MM.1S (cell line): ENCODE data around the gene NFX1.
A peak's percentile ranks its signal among the peaks of the same experiment; 100 is the strongest.

Source experiments
- DNase-seq: peaks from one replicate; pipeline ENCODE4 v3.0.0-alpha.2; 2015
- H2AFZ ChIP-seq: fragments of 300-600 bp; sonication (generic); 2 replicates; pipeline ENCODE4 v1.6.0; 2016; ENCODE audit warnings: antibody characterized with exemption, low read length
- H3F3A ChIP-seq: fragments of 300-600 bp; sonication (generic); 2 replicates; pipeline ENCODE4 v1.6.1; 2016; ENCODE audit warnings: mild to moderate bottlenecking, antibody characterized with exemption, low read length, moderate library complexity, mixed read lengths; ENCODE audit not compliant: insufficient read depth
- H3K27ac ChIP-seq: fragments of 300-600 bp; sonication (generic); 2 replicates; pipeline ENCODE4 v1.5.1; 2016; ENCODE audit warnings: mild to moderate bottlenecking, low read length
- H3K27me3 ChIP-seq: fragments of 300-600 bp; sonication (generic); replicated peaks from 2 replicates; pipeline ENCODE4 v1.6.0; 2016; ENCODE audit warnings: low read length; ENCODE audit not compliant: insufficient read depth
- H3K36me3 ChIP-seq: fragments of 300-600 bp; sonication (generic); replicated peaks from 2 replicates; pipeline ENCODE4 v1.6.1; 2016; ENCODE audit warnings: mild to moderate bottlenecking, low read length, mixed read lengths; ENCODE audit not compliant: insufficient read depth
- H3K4me1 ChIP-seq: fragments of 300-600 bp; sonication (generic); 2 replicates; pipeline ENCODE4 v1.6.1; 2016; ENCODE audit warnings: low read length, mixed read lengths
- H3K4me2 ChIP-seq: fragments of 300-600 bp; sonication (generic); 2 replicates; pipeline ENCODE4 v1.6.0; 2016; ENCODE audit warnings: low read depth, low read length
- H3K4me3 ChIP-seq: fragments of 300-600 bp; sonication (generic); 2 replicates; pipeline ENCODE4 v1.5.1; 2016; ENCODE audit warnings: low read length, mixed read lengths
- H3K79me2 ChIP-seq: fragments of 300-600 bp; sonication (generic); 2 replicates; pipeline ENCODE4 v1.6.1; 2016; ENCODE audit warnings: mixed run types, low read length, mixed read lengths
- H3K9ac ChIP-seq: fragments of 300-600 bp; sonication (generic); 2 replicates; pipeline ENCODE4 v1.6.1; 2016; ENCODE audit warnings: low read length, mixed read lengths
- H3K9me2 ChIP-seq: fragments of 300-600 bp; sonication (generic); replicated peaks from 2 replicates; pipeline ENCODE4 v1.6.1; 2016; ENCODE audit warnings: mild to moderate bottlenecking, low read length, mixed read lengths; ENCODE audit not compliant: insufficient read depth
- H3K9me3 ChIP-seq: fragments of 300-600 bp; sonication (generic); replicated peaks from 2 replicates; pipeline ENCODE4 v1.6.1; 2016; ENCODE audit warnings: mild to moderate bottlenecking, low read length, mixed read lengths; ENCODE audit not compliant: insufficient read depth
- H4K20me1 ChIP-seq: fragments of 300-600 bp; sonication (generic); 2 replicates; pipeline ENCODE4 v1.6.1; 2016; ENCODE audit warnings: mild to moderate bottlenecking, low read length, moderate library complexity, mixed read lengths; ENCODE audit not compliant: insufficient read depth
- EZH2 ChIP-seq: fragments of 300-600 bp; sonication (generic); optimal IDR thresholded peaks from 2 replicates; pipeline ENCODE3; 2017; ENCODE audit warnings: low read depth, mild to moderate bottlenecking, antibody characterized with exemption, low read length, mixed read lengths
- EZH2phosphoT487 ChIP-seq: fragments of 300-600 bp; sonication (generic); IDR thresholded peaks from 2 replicates; pipeline ENCODE4 v1.6.1; 2018; ENCODE audit warnings: antibody characterized with exemption, low read length
- TF ChIP-seq, protein P1 (sequence below): fragments of 300-600 bp; sonication (generic); IDR thresholded peaks from 2 replicates; pipeline ENCODE4 v1.5.1; 2016; ENCODE audit warnings: antibody characterized with exemption, low read length, mixed read lengths

NFX1 gene

DNA sequence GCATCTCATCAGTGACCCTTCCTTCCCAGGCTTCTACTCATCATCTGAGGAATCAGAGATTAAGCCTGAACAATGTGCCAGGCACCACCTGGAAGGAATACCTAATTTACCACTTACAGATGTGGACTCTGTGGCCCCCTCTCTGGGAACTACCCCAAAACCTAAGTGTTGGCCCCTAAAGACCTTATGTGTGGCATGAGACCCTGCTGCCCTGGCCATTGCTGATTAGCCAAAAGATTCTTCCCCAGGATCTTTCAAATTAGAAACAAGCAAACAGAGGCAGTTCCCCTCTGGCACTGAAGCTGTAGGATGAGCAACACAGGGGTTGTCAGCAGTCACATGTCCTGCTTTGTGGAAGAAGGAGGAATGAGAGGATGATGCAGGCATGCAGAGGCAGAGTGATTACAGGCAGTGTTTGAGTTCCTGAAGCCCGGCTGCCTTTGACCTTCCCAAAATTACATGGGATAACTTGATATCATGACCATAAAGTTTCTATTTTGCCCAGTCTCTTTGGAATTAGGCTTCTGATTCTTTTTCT is 39.8 kb upstream of the NFX1 start:
- Histone ChIP-seq H3K27ac (peak overlapping the region; percentile 67; the same call in 1 of the 2 replicates), H3K27me3 (no peaks in the 10 kb centered on the region), H3K36me3 (peaks cover 12% of the 10 kb centered on the region), H3K9me2 (no peaks in the 10 kb centered on the region), H3F3A (peaks cover 24% of the 10 kb centered on the region), H3K4me1 (peaks cover 25% of the 10 kb centered on the region), H2AFZ (no peak overlapping the region), H3K4me2 (peak overlapping the region; percentile 49; the same call in 1 of the 2 replicates), H3K79me2 (peaks cover 5% of the 10 kb centered on the region; the same call in 1 of the 2 replicates), H4K20me1 (no peaks in the 10 kb centered on the region), H3K9ac (no peak overlapping the region), H3K9me3 (no peaks in the 10 kb centered on the region), H3K4me3 (no peak overlapping the region)
- TF ChIP-seq EZH2phosphoT487 (no peak), EZH2 (no peak)
- TF ChIP-seq, protein P1, sequence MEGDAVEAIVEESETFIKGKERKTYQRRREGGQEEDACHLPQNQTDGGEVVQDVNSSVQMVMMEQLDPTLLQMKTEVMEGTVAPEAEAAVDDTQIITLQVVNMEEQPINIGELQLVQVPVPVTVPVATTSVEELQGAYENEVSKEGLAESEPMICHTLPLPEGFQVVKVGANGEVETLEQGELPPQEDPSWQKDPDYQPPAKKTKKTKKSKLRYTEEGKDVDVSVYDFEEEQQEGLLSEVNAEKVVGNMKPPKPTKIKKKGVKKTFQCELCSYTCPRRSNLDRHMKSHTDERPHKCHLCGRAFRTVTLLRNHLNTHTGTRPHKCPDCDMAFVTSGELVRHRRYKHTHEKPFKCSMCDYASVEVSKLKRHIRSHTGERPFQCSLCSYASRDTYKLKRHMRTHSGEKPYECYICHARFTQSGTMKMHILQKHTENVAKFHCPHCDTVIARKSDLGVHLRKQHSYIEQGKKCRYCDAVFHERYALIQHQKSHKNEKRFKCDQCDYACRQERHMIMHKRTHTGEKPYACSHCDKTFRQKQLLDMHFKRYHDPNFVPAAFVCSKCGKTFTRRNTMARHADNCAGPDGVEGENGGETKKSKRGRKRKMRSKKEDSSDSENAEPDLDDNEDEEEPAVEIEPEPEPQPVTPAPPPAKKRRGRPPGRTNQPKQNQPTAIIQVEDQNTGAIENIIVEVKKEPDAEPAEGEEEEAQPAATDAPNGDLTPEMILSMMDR: no peak
- DNase-seq: peak; percentile 4

GRCh38 chr9:33254211-33254610 is 36.1 kb upstream of the NFX1 start:
- no peak overlapping the region for H2AFZ ChIP-seq
- H3K9me2 ChIP-seq: no peaks in the 10 kb centered on the region
- H3K4me1 ChIP-seq: peaks cover 17% of the 10 kb centered on the region
- peaks cover 35% of the 10 kb centered on the region for H3K79me2 ChIP-seq
- peaks cover 17% of the 10 kb centered on the region for H3F3A ChIP-seq
- peaks cover 34% of the 10 kb centered on the region for H3K36me3 ChIP-seq
- H3K4me3 ChIP-seq: no peak overlapping the region
- no peaks in the 10 kb centered on the region for H3K9me3 ChIP-seq
- H3K27me3 ChIP-seq: no peaks in the 10 kb centered on the region
- no peak overlapping the region for H3K4me2 ChIP-seq
- H3K9ac ChIP-seq: no peak overlapping the region
- TF ChIP-seq EZH2 (no peak), EZH2phosphoT487 (no peak)
- TF ChIP-seq, protein P1: no peak
- H4K20me1 ChIP-seq: peaks cover 3% of the 10 kb centered on the region; the same call in 1 of the 2 replicates
- DNase-seq: no peak
- H3K27ac ChIP-seq: no peak overlapping the region

DNA sequence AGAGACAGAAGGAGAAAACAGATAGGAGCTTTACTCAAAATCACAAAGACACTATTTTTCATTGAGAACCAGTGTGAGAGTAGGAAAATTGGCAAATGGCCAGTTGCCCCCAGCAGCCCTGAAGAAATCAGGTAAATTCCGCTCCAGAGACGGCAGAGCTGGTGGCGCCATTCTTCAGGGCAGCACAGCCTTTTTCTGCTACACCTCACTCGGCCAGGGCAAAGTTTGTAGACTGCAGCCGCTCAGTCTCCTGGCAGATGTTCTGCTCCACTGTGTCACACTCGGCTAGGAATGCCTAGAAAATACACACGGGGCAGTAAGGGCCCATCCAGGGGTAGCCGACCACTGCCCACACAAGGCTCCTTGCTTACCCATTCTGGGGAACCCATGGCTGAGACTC is 35.3 kb upstream of the NFX1 start:
- Histone ChIP-seq H3K27ac (no peak overlapping the region), H3K9me3 (no peaks in the 10 kb centered on the region), H3K4me1 (peaks cover 9% of the 10 kb centered on the region), H2AFZ (no peak overlapping the region), H3K9me2 (no peaks in the 10 kb centered on the region), H3F3A (peaks cover 9% of the 10 kb centered on the region), H3K4me3 (no peak overlapping the region), H3K4me2 (no peak overlapping the region), H4K20me1 (peaks cover 3% of the 10 kb centered on the region; the same call in 1 of the 2 replicates), H3K9ac (no peak overlapping the region), H3K36me3 (peaks cover 38% of the 10 kb centered on the region), H3K79me2 (peaks cover 43% of the 10 kb centered on the region), H3K27me3 (no peaks in the 10 kb centered on the region)
- no peak for TF ChIP-seq EZH2phosphoT487
- no peak for TF ChIP-seq EZH2
- TF ChIP-seq, protein P1: no peak
- no peak for DNase-seq
